NCI-H2171 (cell line): ENCODE results near the gene PRCC.

Source experiments
- DNase-seq: peaks from one replicate; lab custom pipeline; 2025; lab: John Stamatoyannopoulos, UW

PRCC gene

DNA sequence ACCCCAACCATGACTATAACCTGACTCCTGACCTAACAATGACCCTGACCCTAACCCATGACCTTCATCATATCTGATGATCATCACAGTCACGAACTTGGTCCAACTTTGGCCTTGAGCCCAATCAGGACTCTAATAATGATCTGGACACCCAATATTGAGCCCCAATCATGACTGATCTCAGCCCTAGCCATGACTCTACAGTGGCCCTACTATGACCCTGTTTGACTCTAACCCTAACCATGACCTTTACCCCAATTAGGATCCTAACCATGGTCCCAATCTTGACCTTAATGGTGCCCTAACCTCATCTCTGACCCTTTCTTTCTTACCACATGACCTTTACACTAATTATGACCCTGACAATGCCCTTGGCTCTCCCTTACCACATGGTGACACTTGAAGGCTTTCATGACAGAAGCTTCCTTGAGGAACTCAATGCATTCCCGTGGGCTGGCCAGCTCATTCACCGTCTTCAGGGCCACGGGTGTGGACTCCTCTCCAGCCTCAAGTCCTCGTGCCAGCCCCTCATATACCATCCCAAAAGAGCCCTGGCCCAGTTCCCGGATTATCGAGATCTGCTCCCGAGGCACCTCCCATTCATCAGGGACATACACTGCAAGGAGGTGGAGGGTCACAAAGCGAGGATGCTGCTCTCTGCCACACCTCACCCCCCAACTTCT, 75.4 kb downstream of the PRCC start:
- DNase-seq, result no peak

GRCh38 chr1:156844102-156844501, 76.8 kb downstream of the PRCC start:
- no peak for DNase-seq

DNA sequence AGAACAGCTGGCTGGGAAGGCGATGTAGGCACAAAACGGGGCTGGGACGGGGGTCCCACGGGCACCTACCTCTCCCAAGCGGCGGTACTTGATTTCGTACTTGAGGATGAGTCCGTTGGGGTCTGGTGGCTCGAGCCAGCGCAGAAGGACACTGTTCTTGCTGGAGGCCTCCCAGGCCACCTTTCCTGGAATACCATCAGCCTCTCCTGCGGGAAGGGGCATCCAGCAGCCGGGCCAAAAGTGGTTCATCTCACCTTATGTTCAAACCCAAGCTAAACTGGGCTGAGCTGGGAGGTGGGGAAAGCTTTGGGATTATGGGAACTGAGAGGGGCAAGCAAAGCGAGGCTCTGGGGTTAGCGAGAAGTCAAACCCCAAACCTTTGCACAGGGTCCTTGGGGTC, 77.3 kb downstream of the PRCC start:
- no peak for DNase-seq

DNA sequence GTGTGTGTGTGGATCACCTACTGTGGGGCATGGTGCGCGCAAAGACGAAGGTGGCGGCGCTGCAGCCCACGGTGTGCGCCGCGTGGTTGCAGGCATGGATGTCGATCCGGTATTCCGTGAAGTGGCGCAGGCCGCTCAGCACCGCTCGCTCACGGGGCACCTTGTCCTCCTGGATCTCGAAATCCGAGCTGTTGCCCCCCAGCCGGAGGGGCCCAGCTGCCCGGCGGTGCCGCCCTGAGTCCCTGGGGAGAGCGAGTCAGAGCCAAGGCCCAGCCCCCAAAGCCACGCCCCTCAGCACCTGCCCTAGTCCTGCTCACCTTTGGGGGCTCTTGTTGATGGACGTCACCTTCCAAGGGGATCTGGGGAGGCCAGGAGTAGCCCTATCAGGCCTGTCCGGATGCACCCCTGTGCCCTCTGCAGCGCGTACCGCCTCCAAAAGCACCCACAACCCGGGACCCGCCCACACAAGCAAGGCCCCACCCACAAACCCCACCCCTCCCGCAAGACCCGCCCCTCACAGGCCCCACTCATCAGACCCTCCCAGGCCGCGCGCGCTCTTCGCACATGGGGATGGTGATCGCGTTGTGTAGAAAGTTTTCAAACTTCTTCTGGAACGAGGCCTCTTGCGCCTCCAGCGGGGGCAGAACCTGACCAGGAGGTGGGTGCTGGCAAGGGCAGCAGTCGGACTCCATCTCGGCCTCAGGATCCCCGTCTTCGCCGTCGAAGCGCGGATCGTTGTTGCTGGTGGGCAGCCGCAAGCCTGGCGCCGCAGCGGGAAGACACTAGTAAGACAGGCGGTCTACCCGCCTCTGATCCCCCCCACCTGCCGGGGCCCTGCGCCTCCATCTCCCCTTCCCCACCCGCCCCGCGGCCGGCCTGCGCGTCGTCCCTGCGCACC, 78.0 kb downstream of the PRCC start:
- DNase-seq, result no peak

- no peak for DNase-seq
These were observed 78.7 kb downstream of the PRCC start for GRCh38 chr1:156845953-156846545.

DNA sequence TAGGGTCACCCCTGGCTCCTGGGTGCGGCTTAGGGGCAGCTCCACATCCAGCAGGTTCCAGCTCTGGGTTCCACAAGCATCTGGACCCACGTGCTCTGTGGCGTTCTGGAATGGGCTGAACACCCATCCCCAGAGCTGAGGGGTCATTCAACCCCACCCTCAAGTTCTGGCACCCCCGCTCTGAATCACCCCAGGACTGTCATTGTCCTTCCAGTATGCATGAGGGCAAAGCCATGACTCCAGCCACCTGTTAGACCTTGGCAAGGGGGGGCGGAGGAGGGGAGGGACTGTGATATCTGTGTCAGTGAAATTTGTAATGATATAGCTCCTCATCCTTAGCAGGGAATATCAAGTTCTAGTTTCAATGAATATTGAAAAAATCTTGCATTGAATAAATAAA, 79.3 kb downstream of the PRCC start:
- DNase-seq, result no peak

DNA sequence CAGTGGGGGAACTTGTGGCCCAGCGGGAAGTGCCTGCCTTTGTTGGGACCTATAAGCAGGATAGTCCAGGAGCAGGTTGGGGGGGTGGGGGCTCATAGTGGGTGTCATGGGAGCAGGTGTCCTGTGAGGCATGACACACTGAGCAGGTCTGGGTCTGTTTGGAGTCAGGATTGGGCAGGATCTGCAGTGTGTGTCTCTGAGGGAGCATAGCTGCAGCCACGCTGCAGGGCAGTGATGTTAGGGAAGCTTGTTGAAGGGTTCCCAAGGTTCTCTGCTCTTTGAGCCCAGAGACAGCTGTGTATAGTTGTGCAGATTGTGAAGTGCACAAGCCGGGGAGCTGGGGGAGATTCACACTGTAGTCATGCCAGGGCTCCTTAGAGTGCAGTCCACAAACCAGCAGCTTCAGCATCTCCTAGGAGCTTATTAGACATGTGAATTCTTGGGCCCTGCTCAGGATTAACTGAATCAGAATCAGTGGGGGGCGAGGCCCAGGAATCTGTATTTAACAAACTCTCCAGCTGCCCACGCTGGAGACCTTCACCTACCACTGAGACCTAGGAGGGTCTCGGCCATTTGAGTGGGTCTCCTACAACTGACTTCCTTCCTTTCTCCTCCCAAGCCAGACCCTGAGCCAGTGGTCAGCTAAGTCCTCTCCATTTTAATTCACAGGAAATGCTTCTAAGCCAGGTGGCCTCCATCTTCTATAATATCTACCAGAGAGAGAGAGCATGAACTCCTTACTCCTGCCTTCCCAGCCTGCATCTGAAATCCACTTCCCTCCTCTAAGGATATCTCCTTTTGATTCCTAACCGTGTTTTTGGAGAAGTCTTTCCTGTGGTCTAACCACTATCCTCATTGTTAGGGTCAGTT, 80.5 kb downstream of the PRCC start:
- DNase-seq, result no peak

- no peak for DNase-seq
These were observed 81.3 kb downstream of the PRCC start for GRCh38 chr1:156848461-156849150.

- no peak for DNase-seq
These were observed 81.8 kb downstream of the PRCC start for GRCh38 chr1:156849151-156849496.
